ENCODE results near the gene COL1A1.

Gene COL1A1

DNA sequence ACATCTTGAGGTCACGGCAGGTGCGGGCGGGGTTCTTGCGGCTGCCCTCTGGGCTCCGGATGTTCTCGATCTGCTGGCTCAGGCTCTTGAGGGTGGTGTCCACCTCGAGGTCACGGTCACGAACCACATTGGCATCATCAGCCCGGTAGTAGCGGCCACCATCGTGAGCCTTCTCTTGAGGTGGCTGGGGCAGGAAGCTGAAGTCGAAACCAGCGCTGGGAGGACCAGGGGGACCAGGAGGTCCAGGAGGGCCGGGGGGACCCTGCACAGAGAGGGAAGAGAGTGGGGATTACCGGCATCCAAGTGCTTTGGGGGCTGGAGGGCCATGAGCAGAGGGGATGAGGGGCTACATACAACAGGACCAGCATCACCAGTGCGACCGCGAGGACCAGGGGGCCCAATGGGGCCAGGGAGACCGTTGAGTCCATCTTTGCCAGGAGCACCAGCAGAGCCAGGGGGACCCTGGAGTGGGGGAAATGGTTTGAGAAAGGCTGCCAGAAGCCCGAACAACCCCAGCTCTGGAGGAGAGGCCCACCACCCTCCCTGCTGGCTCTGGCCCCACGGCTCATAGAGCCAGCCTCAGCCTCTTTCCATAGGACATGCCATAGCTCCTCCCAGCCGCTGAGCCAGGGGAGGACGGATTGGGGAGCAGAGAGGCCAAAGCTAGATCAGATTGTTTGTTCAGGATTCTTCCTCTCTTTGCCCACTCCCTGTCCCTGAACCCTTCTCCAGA is 14.6 kb downstream of the COL1A1 start:
- Mint-ChIP-seq H3K27ac (no peak overlapping the region), H3K4me1 (ENCODE audit: low read depth) (peaks cover 11% of the 10 kb centered on the region), H3K9me3 (ENCODE audit: low read depth) (no peaks in the 10 kb centered on the region)

DNA sequence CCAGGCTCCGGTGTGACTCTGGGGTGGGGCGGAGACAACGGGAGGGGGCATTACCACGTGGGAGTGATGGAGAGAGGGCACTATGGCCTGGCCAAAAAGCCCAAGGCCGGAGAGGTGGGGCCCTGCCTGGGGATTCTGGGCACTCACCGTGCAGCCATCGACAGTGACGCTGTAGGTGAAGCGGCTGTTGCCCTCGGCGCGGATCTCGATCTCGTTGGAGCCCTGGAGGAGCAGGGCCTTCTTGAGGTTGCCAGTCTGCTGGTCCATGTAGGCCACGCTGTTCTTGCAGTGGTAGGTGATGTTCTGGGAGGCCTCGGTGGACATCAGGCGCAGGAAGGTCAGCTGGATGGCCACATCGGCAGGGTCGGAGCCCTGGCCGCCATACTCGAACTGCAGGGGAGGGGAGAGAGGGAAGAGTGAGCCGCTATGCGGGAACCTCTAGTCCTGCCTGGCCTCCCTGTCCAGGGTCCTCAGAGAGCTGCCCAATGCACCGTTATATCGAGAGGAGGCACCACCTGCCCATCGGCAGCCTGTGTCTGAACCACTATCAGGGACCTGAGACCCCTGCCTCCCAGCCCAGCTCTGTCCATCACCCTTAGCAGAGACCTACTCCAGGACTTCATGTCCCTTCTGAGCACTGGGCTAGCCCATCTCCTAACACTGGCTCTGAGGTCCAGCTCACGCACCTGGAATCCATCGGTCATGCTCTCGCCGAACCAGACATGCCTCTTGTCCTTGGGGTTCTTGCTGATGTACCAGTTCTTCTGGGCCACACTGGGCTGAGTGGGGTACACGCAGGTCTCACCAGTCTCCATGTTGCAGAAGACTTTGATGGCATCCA is 15.6 kb downstream of the COL1A1 start:
- H3K27ac Mint-ChIP-seq, result no peak overlapping the region
- no peaks in the 10 kb centered on the region for H3K36me3 Mint-ChIP-seq
- no peak overlapping the region for H3K4me3 Mint-ChIP-seq
- H3K27me3 Mint-ChIP-seq, result no peaks in the 10 kb centered on the region
- no peaks in the 10 kb centered on the region for H3K9me3 Mint-ChIP-seq (ENCODE audit: low read depth)
- H3K4me1 Mint-ChIP-seq (ENCODE audit: low read depth), result peaks cover 11% of the 10 kb centered on the region

More for the DNA sequence above, 14.6 kb downstream of the COL1A1 start:
- Mint-ChIP-seq H3K27me3 (no peaks in the 10 kb centered on the region), H3K36me3 (no peaks in the 10 kb centered on the region), H3K4me3 (no peak overlapping the region)

DNA sequence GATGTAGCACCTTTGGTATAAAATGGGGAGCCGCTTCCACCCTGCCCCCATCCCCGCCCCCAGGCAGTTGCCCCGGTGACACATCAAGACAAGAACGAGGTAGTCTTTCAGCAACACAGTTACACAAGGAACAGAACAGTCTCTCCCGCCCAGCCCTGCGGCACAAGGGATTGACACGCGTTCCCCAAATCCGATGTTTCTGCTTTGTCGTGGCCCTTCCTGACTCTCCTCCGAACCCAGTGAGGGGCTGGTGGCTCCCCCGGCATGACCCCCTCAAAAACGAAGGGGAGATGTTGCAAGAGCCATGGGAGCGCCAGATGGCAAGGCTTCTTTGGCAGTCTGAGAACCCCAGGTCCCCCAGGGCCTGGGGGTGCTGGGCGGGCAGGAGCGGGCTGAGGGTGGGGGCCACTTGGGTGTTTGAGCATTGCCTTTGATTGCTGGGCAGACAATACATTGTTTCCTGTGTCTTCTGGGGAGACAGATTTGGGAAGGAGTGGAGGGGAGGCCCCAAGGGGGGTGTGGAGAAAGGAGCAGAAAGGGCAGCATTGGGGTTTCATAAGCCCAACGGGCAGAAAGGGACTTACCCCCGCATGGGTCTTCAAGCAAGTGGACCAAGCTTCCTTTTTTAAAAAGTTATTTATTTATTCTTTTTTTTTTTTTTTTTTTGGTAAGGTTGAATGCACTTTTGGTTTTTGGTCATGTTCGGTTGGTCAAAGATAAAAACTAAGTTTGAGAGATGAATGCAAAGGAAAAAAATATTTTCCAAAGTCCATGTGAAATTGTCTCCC is 16.6 kb downstream of the COL1A1 start:
- Mint-ChIP-seq H3K36me3 (no peaks in the 10 kb centered on the region), H3K9me3 (ENCODE audit: low read depth) (no peaks in the 10 kb centered on the region), H3K27me3 (no peaks in the 10 kb centered on the region), H3K27ac (no peak overlapping the region), H3K4me3 (no peak overlapping the region), H3K4me1 (ENCODE audit: low read depth) (peaks cover 11% of the 10 kb centered on the region)

DNA sequence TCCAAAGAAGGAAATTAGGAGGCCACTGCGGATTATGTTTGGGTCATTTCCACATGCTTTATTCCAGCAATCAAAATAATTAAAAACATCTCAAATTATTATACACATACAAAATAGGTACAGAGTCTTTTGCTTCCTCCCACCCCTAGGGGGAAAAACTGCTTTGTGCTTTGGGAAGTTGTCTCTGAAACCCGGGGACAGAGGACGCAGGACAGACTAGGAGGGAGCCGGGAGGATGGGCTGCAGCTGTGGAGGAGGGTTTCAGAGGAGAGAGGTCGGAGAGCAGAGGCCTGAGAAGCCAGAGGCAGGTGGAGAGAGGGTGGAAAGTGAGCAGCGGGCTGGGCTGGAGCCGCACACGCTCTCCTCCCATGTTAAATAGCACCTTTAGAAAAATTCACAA is 17.4 kb downstream of the COL1A1 start:
- Mint-ChIP-seq H3K27me3 (no peaks in the 10 kb centered on the region), H3K4me3 (peak overlapping the region; percentile 72), H3K36me3 (no peaks in the 10 kb centered on the region), H3K27ac (peak overlapping the region; percentile 58), H3K9me3 (ENCODE audit: low read depth) (no peaks in the 10 kb centered on the region), H3K4me1 (ENCODE audit: low read depth) (peaks cover 11% of the 10 kb centered on the region)

DNA sequence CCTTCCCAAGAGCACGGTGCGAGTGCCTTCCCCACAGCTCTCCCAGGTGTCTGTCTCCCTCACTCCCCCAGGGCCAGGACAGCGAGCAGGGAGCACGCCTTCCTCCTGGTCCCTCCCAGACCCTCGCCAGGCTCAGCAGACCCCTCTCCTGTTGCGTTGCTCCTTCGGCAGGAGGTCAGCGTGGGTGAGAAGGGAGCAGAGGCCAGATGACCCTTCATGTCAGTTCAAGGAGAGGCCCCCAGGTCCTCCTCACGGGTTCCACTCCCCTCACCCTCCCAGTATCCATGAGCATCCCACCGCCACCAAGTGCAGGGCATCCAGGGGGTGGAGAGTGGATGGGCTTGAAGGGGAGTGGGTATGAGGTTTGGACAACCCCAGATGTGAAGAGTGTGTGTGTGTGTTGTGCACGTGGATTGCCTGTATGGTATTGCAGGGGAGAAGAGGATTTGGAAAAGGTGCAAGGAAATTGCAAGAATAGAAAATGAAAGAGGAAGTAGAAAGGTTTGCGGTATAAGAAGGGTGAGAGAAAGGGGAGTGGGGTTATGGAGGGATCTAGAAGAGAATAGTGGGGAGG is 17.9 kb downstream of the COL1A1 start:
- H3K4me3 Mint-ChIP-seq, result peak overlapping the region; percentile 72
- H3K36me3 Mint-ChIP-seq, result no peaks in the 10 kb centered on the region

DNA sequence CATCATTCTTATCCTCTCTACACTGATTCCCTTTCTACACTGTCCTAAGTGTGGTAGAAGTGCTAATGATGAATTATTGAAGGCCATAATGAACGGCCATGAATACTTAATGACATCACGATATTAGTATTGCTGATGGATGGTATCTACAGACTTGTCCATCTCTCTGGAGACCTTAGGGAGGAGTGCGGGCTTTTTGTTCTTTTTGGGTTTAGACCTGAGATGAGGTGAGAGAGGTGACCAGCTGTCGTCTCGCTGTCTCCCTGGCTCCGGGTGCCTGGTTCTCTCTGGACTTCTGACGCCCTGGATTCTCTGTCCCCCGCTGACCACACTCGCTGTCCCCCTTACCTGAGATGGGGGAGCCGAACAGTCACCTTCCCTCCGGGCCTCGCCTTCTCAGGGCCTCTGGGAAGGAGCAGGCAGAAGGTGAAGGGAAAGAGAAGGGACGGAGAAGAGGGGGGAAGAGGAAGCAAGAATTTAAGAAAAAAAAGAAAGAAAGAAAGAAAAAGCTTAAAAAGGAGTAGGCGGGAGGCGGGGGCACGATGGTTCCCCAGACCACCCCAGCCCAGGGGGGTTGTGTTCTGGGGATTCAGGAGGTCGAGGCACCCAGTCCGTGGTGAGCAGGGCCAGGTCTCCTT is 18.5 kb downstream of the COL1A1 start:
- no peak overlapping the region for H3K4me3 Mint-ChIP-seq
- H3K27me3 Mint-ChIP-seq, result no peaks in the 10 kb centered on the region
- H3K27ac Mint-ChIP-seq, result no peak overlapping the region
- H3K4me1 Mint-ChIP-seq (ENCODE audit: low read depth), result peaks cover 16% of the 10 kb centered on the region
- H3K9me3 Mint-ChIP-seq (ENCODE audit: low read depth), result no peaks in the 10 kb centered on the region
- H3K36me3 Mint-ChIP-seq, result no peaks in the 10 kb centered on the region

More for the DNA sequence above, 17.9 kb downstream of the COL1A1 start:
- H3K27ac Mint-ChIP-seq, result no peak overlapping the region
- no peaks in the 10 kb centered on the region for H3K9me3 Mint-ChIP-seq (ENCODE audit: low read depth)
- H3K27me3 Mint-ChIP-seq, result no peaks in the 10 kb centered on the region
- H3K4me1 Mint-ChIP-seq (ENCODE audit: low read depth), result peaks cover 12% of the 10 kb centered on the region

DNA sequence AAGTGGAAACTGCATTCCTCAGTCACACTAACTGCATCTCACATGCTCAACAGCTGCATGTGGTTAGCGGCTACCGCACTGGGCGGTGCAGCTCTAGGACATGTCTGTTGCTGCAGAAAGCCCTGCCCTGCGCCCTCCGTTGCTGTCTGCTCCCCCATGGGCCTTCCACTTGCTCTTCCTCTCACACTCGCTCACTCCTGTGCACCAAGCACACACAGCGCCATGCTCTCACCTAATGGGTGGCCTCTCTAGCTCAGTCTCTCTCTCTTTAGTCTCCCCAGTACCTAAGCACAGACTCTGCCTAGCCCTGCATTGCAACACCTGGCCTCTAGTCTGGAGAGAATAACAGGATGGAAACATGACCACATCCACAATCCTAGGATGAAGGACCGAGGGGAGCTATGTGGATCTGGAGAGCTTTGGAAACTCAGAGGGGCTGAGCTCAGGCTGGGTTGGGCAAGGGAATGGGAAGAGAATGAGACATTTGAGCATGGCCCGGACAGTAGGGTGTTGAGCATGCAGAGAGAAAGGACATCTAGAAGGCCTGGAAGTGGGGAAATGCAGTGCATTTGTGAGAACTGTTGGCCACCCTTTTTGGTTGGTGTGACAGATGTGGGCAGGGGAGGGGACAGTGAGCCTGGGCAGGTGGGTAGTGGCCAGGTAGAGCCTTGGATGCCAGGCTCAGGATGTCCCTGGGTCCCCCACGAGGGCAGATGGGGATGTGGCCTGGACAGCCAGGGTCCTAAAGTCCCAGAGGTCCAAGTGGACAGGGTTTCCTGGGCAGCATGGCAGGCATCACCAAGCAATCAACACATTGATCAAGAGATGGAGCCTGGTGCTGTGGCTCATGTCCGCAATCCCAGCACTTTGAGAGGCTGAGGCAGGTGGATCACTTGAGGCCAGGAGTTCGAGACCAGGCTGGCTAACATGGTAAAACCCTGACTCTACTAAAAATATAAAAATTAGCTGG is 19.6 kb downstream of the COL1A1 start:
- Mint-ChIP-seq H3K4me3 (no peak overlapping the region), H3K4me1 (ENCODE audit: low read depth) (peaks cover 16% of the 10 kb centered on the region), H3K9me3 (ENCODE audit: low read depth) (no peaks in the 10 kb centered on the region), H3K27ac (no peak overlapping the region), H3K27me3 (no peaks in the 10 kb centered on the region), H3K36me3 (no peaks in the 10 kb centered on the region)

DNA sequence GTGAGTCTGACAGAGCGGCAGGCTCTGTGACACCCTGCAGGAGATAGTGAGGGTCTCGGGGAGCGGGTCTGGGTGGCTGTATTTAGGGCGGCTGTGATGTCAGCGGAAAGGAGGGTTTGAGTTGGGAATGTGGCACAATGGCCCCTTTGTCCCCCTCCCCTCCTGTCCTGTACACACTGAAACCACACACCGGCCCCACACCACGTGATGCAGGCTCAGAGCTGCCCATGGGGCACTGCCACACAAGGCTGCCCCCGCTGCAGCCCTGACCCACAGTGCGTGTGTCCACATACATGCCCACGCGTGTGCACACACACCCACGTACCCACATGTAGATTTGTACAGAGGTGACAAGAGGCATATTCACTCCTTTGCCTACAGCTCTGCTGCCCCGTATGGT is 20.3 kb downstream of the COL1A1 start:
- no peak overlapping the region for H3K4me3 Mint-ChIP-seq
- H3K4me1 Mint-ChIP-seq (ENCODE audit: low read depth), result peaks cover 16% of the 10 kb centered on the region

DNA sequence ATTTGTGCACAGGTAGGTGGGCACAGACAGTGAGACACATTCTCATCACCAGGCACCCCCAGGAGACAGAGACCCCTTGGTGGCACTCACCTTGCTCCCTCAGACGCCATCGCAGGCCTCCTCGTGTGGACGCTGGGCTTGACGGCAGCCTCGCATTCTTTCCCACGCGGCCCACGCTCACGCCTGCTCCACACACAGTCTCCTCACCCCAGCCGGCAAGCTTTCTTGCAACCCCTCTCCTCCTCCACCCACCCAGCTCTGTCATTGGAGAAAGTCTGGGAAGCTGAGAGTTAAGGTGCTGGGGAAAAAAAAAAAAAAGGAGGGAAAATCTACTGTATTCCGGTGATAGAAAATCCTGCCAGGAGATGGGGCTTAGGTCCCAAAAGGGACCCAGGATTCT is 20.8 kb downstream of the COL1A1 start:
- H3K4me1 Mint-ChIP-seq (ENCODE audit: low read depth), result peaks cover 16% of the 10 kb centered on the region
- H3K27ac Mint-ChIP-seq, result no peak overlapping the region
- H3K27me3 Mint-ChIP-seq, result no peaks in the 10 kb centered on the region
- H3K4me3 Mint-ChIP-seq, result no peak overlapping the region
- no peaks in the 10 kb centered on the region for H3K9me3 Mint-ChIP-seq (ENCODE audit: low read depth)
- no peaks in the 10 kb centered on the region for H3K36me3 Mint-ChIP-seq

More for the DNA sequence above, 20.3 kb downstream of the COL1A1 start:
- no peaks in the 10 kb centered on the region for H3K36me3 Mint-ChIP-seq
- no peaks in the 10 kb centered on the region for H3K27me3 Mint-ChIP-seq
- H3K27ac Mint-ChIP-seq, result no peak overlapping the region
- no peaks in the 10 kb centered on the region for H3K9me3 Mint-ChIP-seq (ENCODE audit: low read depth)

DNA sequence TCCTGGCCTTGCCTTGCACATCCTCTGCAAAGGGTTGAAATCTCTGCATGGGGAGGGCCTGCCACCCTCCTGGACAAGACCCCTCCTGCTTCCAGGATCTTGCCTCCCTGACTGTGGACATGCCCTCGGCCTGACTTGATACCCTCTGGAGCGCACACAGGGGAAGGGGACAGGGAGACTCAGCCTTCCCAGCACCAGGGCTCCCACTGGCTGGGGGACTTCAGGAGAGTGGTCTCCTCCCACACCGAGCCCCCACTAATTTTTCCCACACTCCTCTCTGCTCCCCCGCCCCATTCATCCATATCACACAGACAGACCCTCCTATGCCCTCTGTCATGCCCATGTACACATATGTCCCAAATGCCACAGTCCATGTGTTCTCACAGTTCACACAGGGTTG is 21.3 kb downstream of the COL1A1 start:
- Mint-ChIP-seq H3K27ac (no peak overlapping the region), H3K4me1 (ENCODE audit: low read depth) (peaks cover 16% of the 10 kb centered on the region), H3K4me3 (no peak overlapping the region), H3K9me3 (ENCODE audit: low read depth) (no peaks in the 10 kb centered on the region), H3K27me3 (no peaks in the 10 kb centered on the region), H3K36me3 (no peaks in the 10 kb centered on the region)

DNA sequence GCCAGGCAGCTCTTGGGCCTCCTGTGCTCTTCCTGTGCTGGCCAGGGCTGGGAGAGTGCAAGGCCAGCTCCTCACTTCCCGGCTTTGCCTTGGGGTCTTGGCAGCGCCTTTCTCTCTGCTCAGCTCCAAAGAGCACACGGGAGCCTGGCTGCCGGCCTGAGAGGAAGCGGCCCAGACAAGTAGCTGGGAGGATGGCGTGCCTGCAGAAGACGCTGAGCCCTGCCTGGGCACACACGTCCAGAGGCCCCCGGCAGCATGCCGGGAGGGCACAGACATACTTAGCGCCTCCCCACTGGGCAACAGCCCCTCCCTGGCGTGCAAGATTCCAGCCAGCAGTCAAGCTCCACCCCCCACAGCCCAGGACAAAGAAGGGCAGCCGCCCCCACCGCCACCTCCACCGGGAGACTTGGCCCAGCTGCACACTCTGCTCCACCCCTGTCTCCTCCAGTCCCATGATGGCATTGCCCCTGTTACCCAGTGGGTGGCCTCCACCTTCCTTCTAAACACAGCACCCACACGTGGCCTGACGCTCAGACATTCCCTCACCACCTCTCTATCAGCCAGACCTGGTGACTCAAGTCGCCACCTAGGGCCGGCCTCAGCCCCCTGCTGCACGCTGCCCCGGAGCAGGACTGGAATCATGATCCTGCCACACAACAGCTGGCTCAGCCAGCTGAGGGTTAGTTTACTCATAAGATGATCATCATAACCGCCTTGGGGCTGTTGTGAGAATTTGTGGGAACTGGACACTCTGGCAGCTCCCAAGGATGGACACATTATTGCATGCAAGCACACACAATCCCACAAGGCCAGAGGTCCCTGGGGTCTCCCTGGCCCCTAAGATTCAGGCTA is 23.2 kb downstream of the COL1A1 start:
- Mint-ChIP-seq H3K4me1 (ENCODE audit: low read depth) (peaks cover 7% of the 10 kb centered on the region), H3K36me3 (no peaks in the 10 kb centered on the region), H3K9me3 (ENCODE audit: low read depth) (no peaks in the 10 kb centered on the region), H3K27me3 (no peaks in the 10 kb centered on the region), H3K4me3 (peak overlapping the region; percentile 13), H3K27ac (no peak overlapping the region)

DNA sequence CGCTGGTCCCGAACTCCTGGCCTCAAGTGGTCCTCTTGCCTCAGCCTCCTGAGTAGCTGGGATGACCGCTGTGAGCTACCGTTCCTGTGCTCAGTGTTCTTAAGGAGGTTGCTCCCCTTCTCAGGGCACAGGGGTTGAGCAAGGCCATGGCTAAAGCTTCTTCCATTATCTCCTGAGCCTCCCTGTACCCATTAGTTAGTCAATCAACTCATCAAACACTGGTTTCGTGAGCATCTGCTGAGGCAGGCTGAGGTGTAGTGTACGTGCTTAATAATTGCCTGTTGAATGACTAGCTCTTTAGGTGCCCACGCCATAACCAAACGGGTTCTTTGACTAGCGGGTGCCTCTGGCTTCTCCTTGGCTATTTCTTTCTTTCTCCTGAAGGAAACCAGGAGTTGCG is 24.0 kb downstream of the COL1A1 start:
- no peaks in the 10 kb centered on the region for H3K9me3 Mint-ChIP-seq (ENCODE audit: low read depth)
- no peaks in the 10 kb centered on the region for H3K36me3 Mint-ChIP-seq
- peaks cover 5% of the 10 kb centered on the region for H3K4me1 Mint-ChIP-seq (ENCODE audit: low read depth)
- no peaks in the 10 kb centered on the region for H3K27me3 Mint-ChIP-seq
- H3K27ac Mint-ChIP-seq, result no peak overlapping the region
- no peak overlapping the region for H3K4me3 Mint-ChIP-seq

All from activated naive CD8-positive, alpha-beta T cell (primary cell).